ENCODE measurements around the gene BLOC1S2.
"Not testable (repeated sequence)": the region's sequence is repeated elsewhere in the genome, so short reads cannot be mapped to it uniquely, and the experiment has no call there.

Gene BLOC1S2

DNA sequence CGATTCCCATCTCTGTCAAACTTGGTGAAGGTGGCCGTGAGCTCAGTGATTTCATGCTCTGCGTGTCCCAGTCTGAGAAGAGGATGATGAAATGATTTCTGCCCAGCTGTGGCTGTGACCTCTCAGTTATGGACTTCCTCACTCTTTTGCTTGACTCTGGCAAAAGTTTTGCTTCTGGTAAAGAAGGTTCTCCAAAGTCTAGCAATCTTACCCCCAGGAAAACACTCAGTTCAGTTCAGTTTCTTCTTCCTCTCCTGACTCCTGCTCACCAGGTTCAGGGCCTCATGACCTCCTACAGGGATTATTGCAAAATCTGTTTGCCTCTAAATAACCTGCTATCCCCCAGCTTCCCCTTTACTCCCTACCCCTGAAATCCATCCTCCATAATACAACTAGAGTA, 4.9 kb upstream of the BLOC1S2 start:
- no peak for DNase-seq (ENCODE audit: low read depth)

DNA sequence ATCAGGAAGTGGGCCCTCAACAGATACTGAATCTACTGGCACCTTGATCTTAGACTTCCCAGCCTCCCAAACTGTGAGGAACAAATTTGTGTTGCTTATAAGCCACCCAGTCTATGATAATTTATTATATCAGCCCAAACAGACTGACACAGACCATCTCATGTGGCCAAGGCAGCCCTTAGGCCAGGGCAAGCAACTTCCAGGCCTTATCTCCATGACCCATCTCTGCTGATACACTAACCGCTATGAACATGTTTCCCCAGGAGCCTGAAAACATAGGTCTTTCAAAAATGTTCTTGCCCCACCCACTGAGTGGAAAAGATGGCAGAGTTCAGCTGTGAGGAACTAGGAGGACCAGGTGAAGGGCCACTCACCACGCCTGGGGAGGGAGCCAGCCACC, 3.2 kb upstream of the BLOC1S2 start:
- no peak for DNase-seq (ENCODE audit: low read depth)

- no peak for DNase-seq (ENCODE audit: low read depth)
These were observed 1.7 kb upstream of the BLOC1S2 start for GRCh38 chr10:100288196-100288595.

DNA sequence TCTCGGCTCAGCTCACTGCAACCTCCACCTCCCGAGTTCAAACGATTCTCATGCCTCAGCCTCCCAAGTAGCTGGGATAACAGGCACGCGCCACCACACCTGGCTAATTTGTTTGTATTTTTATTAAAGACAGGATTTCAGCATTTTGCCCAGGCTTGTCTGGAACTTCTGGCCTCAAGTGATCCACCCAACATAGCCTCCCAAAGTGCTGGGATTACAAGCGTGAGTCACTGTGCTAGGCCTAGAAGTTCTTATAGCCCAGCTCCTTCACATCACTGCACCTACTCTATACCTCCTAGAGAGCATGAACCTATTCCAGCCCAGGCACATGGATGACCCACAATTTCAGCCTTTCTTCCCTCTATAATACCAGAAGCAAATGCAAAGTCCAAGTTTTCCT, 1.3 kb upstream of the BLOC1S2 start:
- no peak for DNase-seq (ENCODE audit: low read depth)

- DNase-seq (ENCODE audit: low read depth), result not testable (repeated sequence)
These were observed 1.2 kb downstream of the BLOC1S2 start for GRCh38 chr10:100285326-100285725.

DNA sequence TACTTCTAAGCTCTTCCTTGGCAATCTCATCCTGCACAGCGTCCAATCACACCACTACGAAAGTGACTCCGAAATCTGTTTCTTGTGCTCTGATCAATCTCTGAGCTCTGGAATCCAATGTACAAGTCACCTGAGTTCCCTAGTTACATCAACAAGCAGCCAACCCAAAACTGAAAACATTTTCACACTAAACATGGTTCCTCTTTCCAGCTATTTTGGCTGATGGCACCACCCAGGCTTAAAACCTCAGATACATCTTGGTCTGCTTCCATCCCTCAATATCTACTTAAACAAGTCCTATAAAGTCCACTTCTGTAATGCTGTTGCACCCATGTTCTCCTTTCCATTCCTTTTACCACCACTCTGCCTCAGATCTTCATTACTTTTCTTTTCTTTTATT, 3.6 kb downstream of the BLOC1S2 start:
- no peak for DNase-seq (ENCODE audit: low read depth)

GRCh38 chr10:100276971-100277370, 9.5 kb downstream of the BLOC1S2 start:
- DNase-seq (ENCODE audit: low read depth), result not testable (repeated sequence)

GRCh38 chr10:100267239-100268104, 19.0 kb downstream of the BLOC1S2 start, which contains the start of gene CWF19L1:
CWF19L1 (minus strand) TSS chr10:100267638; CDS start chr10:100267593, 45 bp downstream.
- DNase-seq (ENCODE audit: low read depth), result peak; percentile 56

GRCh38 chr10:100265821-100266485, 20.5 kb downstream of the BLOC1S2 start:
- DNase-seq (ENCODE audit: low read depth), result no peak

DNA sequence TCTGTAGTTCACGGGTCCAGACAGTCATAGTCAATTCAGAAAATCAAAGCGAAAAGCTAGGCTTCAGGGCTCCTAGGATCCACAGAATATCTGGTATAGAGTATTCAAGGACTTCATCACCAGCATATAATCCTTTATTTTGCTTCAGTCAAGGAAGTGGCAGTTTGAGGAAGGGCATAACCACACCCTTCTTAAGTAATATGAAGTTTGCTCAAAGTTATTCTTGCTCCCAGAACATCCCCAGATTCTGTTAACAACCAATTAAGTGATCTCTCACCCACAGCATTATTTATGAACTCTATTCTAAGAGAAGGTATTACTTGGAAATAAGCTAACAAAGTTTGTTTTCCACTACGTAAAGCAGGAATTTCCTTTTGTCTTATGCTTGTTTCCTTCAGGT, 32.3 kb downstream of the BLOC1S2 start:
- no peak for DNase-seq (ENCODE audit: low read depth)

GRCh38 chr10:100253041-100253440, 33.4 kb downstream of the BLOC1S2 start:
- no peak for DNase-seq (ENCODE audit: low read depth)

DNA sequence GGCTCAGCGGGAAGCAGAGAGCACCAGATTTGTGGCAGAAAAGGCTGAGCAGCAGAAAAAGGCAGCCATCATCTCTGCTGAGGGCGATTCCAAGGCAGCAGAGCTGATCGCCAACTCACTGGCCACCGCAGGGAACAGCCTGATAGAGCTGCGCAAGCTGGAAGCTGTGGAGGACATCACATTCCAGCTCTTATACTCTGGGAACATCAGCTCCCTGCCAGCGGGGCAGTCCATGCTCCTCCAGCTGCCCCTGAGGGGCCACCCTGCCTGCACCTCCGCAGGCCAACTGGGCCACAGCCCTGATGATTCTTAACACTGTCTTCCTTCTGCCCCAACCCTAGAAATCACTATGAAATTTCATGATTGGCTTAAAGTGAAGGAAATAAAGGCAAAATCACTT, 37.7 kb downstream of the BLOC1S2 start:
- no peak for DNase-seq (ENCODE audit: low read depth)

GRCh38 chr10:100245484-100246220, 40.8 kb downstream of the BLOC1S2 start:
- no peak for DNase-seq (ENCODE audit: low read depth)

- no peak for DNase-seq (ENCODE audit: low read depth)
These were observed 46.6 kb downstream of the BLOC1S2 start for GRCh38 chr10:100239851-100240250.

DNA sequence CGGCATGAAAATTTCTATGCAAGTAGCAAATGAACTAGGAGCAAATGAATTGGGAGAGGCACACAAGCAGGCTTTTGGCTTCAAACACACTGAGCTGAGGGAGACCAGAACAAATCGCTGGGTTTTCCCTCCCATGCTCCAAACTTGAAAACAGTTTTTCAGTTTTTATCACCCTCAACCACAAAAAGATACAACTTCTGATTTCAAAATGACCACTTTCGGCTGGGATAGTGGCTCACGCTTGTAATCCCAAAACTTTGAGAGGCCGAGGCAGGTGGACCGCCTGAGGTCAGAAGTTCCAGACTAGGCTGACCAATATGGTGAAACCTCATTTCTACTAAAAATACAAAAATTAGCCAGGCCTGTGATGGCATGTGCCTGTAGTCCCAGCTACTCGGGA, 48.1 kb downstream of the BLOC1S2 start:
- DNase-seq (ENCODE audit: low read depth), result no peak

GRCh38 chr10:100232101-100232500, 54.4 kb downstream of the BLOC1S2 start:
- DNase-seq (ENCODE audit: low read depth), result no peak

- no peak for DNase-seq (ENCODE audit: low read depth)
These were observed 56.6 kb downstream of the BLOC1S2 start for GRCh38 chr10:100229819-100230422.

GRCh38 chr10:100223879-100224278, 62.6 kb downstream of the BLOC1S2 start:
- no peak for DNase-seq (ENCODE audit: low read depth)

All from stimulated activated CD8-positive, alpha-beta memory T cell treated with anti-CD3 and anti-CD28 coated beads, Interleukin-12 subunit alpha, Interleukin-12 subunit beta, amount 100 ng/mL, for 1 hour (primary cell).